KMS-11 (cell line): Measurements from ENCODE around the gene CACNB2.
"Not testable (repeated sequence)": the region's sequence is repeated elsewhere in the genome, so short reads cannot be mapped to it uniquely, and the experiment has no call there.

ENCODE experiments used
- H2AFZ ChIP-seq: fragments of 200-600 bp; sonication (generic); 2 replicates; pipeline ENCODE4 v1.6.1; 2016; ENCODE audit warnings: antibody characterized with exemption, mixed run types, low read depth
- H3K27ac ChIP-seq: fragments of 200-600 bp; sonication (generic); 2 replicates; pipeline ENCODE4 v1.6.1; 2016; ENCODE audit warnings: mild to moderate bottlenecking, mixed run types
- H3K27me3 ChIP-seq: fragments of 200-600 bp; sonication (generic); 2 replicates; pipeline ENCODE4 v1.6.1; 2017; ENCODE audit warnings: mild to moderate bottlenecking, low read depth, mixed run types, moderate library complexity; ENCODE audit not compliant: insufficient read depth
- H3K36me3 ChIP-seq: fragments of 200-600 bp; sonication (generic); 2 replicates; pipeline ENCODE4 v1.6.1; 2017; ENCODE audit warnings: mild to moderate bottlenecking, mixed run types; ENCODE audit not compliant: insufficient read depth
- H3K4me1 ChIP-seq: fragments of 200-600 bp; sonication (generic); 2 replicates; pipeline ENCODE4 v1.6.1; 2016; ENCODE audit warnings: mild to moderate bottlenecking, low read depth, mixed run types; ENCODE audit not compliant: poor library complexity, severe bottlenecking
- H3K4me2 ChIP-seq: fragments of 200-600 bp; sonication (generic); 2 replicates; pipeline ENCODE4 v1.7.0; 2016; ENCODE audit warnings: mild to moderate bottlenecking, mixed run types
- H3K4me3 ChIP-seq: fragments of 200-600 bp; sonication (generic); IDR thresholded peaks from 2 replicates; pipeline ENCODE4 v1.6.1; 2017; ENCODE audit warnings: low read depth, low read length, mixed read lengths; ENCODE audit not compliant: insufficient read depth
- H3K79me2 ChIP-seq: fragments of 200-600 bp; sonication (generic); 2 replicates; pipeline ENCODE4 v1.6.1; 2016; ENCODE audit warnings: low read depth, mixed run types; ENCODE audit not compliant: insufficient read depth
- H3K9ac ChIP-seq: fragments of 200-600 bp; sonication (generic); 2 replicates; pipeline ENCODE4 v1.6.1; 2016; ENCODE audit warnings: mild to moderate bottlenecking, mixed run types
- H4K20me1 ChIP-seq: fragments of 200-600 bp; sonication (generic); 2 replicates; pipeline ENCODE4 v1.6.1; 2016; ENCODE audit warnings: mild to moderate bottlenecking, mixed run types; ENCODE audit not compliant: insufficient read depth
- CTCF ChIP-seq: fragments of 200-600 bp; sonication (generic); conservative IDR thresholded peaks from 2 replicates; pipeline ENCODE4 v1.6.1; 2017; ENCODE audit warnings: low read depth, mild to moderate bottlenecking, antibody characterized with exemption, low read length, moderate library complexity, mixed read lengths

CACNB2 gene

GRCh38 chr10:18151356-18151890 lies 11.2 kb downstream of the CACNB2 start:
- H3K9ac ChIP-seq, result no peak overlapping the region
- no peak for TF ChIP-seq CTCF
- no peaks in the 10 kb centered on the region for H4K20me1 ChIP-seq
- no peaks in the 10 kb centered on the region for H3K27me3 ChIP-seq
- no peaks in the 10 kb centered on the region for H3K79me2 ChIP-seq
- H3K4me3 ChIP-seq, result no peak overlapping the region
- H2AFZ ChIP-seq, result no peak overlapping the region
- H3K27ac ChIP-seq, result no peak overlapping the region
- no peaks in the 10 kb centered on the region for H3K4me1 ChIP-seq
- no peaks in the 10 kb centered on the region for H3K36me3 ChIP-seq
- no peak overlapping the region for H3K4me2 ChIP-seq

- H3K9ac ChIP-seq, H3K4me2 ChIP-seq, H3K27me3 ChIP-seq, H3K27ac ChIP-seq, H3K36me3 ChIP-seq, H3K4me1 ChIP-seq, H3K79me2 ChIP-seq, H4K20me1 ChIP-seq, H2AFZ ChIP-seq, H3K4me3 ChIP-seq: not testable (repeated sequence)
Measured at GRCh38 chr10:18153381-18153780, 13.2 kb downstream of the CACNB2 start.

- no peaks in the 10 kb centered on the region for H3K79me2 ChIP-seq
- TF ChIP-seq CTCF, result no peak
- no peaks in the 10 kb centered on the region for H4K20me1 ChIP-seq
- no peak overlapping the region for H3K27ac ChIP-seq
- H3K4me3 ChIP-seq, result no peak overlapping the region
- H3K4me1 ChIP-seq, result no peaks in the 10 kb centered on the region
- no peaks in the 10 kb centered on the region for H3K36me3 ChIP-seq
- no peak overlapping the region for H3K4me2 ChIP-seq
- no peak overlapping the region for H3K9ac ChIP-seq
- H2AFZ ChIP-seq, result no peak overlapping the region
- no peaks in the 10 kb centered on the region for H3K27me3 ChIP-seq
Measured at GRCh38 chr10:18155321-18155720, 15.1 kb downstream of the CACNB2 start.

- not testable (repeated sequence) for H3K79me2 ChIP-seq, H3K9ac ChIP-seq, H3K4me2 ChIP-seq, H2AFZ ChIP-seq, H3K27ac ChIP-seq, H4K20me1 ChIP-seq, H3K27me3 ChIP-seq, H3K36me3 ChIP-seq, H3K4me3 ChIP-seq, H3K4me1 ChIP-seq
Measured at GRCh38 chr10:18156797-18157196, 16.6 kb downstream of the CACNB2 start.

GRCh38 chr10:18157881-18158280 lies 17.7 kb downstream of the CACNB2 start:
- Histone ChIP-seq H4K20me1 (no peaks in the 10 kb centered on the region), H3K79me2 (no peaks in the 10 kb centered on the region), H3K9ac (no peak overlapping the region), H2AFZ (no peak overlapping the region), H3K4me3 (no peak overlapping the region), H3K36me3 (no peaks in the 10 kb centered on the region), H3K4me2 (no peak overlapping the region), H3K27me3 (no peaks in the 10 kb centered on the region), H3K27ac (no peak overlapping the region), H3K4me1 (no peaks in the 10 kb centered on the region)
- TF ChIP-seq CTCF, result no peak
